ENCODE measurements around the gene TRAF5. TPM values are rescaled to one million over a fixed set of nuclear protein-coding genes. Genes with fewer than 3 reads are reported as not detected.
"Not testable (repeated sequence)": the region's sequence is repeated elsewhere in the genome, so short reads cannot be mapped to it uniquely, and the experiment has no call there.

Gene TRAF5
- total RNA-seq, 1 donor from 2014 or later, result 58.7 TPM

- Mint-ChIP-seq H3K27me3 (ENCODE audit: low read depth) (no peaks in the 10 kb centered on the region), H3K36me3 (ENCODE audit: low read depth) (peaks cover 11% of the 10 kb centered on the region), H3K27ac (ENCODE audit: unreplicated experiment) (no peak overlapping the region), H3K4me3 (ENCODE audit: unreplicated experiment) (no peak overlapping the region), H3K4me1 (ENCODE audit: low read depth) (peaks cover 46% of the 10 kb centered on the region), H3K9me3 (ENCODE audit: low read depth) (peaks cover 7% of the 10 kb centered on the region)
- TF ChIP-seq CTCF (IDR thresholded peaks at IDR 0.05), result no peak
- no peak for DNase-seq (ENCODE audit: low spot score)
These were observed 21.9 kb downstream of the TRAF5 start for GRCh38 chr1:211348547-211348946.

GRCh38 chr1:211349741-211350140, 23.1 kb downstream of the TRAF5 start:
- peaks cover 37% of the 10 kb centered on the region for H3K4me1 Mint-ChIP-seq (ENCODE audit: low read depth)
- TF ChIP-seq CTCF (IDR thresholded peaks at IDR 0.05), result no peak
- H3K36me3 Mint-ChIP-seq (ENCODE audit: low read depth), result peaks cover 12% of the 10 kb centered on the region
- peaks cover 7% of the 10 kb centered on the region for H3K9me3 Mint-ChIP-seq (ENCODE audit: low read depth)
- no peak for DNase-seq (ENCODE audit: low spot score)
- H3K4me3 Mint-ChIP-seq (ENCODE audit: unreplicated experiment), result no peak overlapping the region
- H3K27ac Mint-ChIP-seq (ENCODE audit: unreplicated experiment), result no peak overlapping the region
- H3K27me3 Mint-ChIP-seq (ENCODE audit: low read depth), result no peaks in the 10 kb centered on the region

GRCh38 chr1:211352055-211352454, 25.4 kb downstream of the TRAF5 start:
- H3K4me3 Mint-ChIP-seq (ENCODE audit: unreplicated experiment); H3K9me3 Mint-ChIP-seq (ENCODE audit: low read depth); DNase-seq (ENCODE audit: low spot score); H3K27me3 Mint-ChIP-seq (ENCODE audit: low read depth); H3K27ac Mint-ChIP-seq (ENCODE audit: unreplicated experiment): not testable (repeated sequence)
- Mint-ChIP-seq H3K36me3 (ENCODE audit: low read depth) (peaks cover 13% of the 10 kb centered on the region), H3K4me1 (ENCODE audit: low read depth) (peaks cover 30% of the 10 kb centered on the region)

- no peak for DNase-seq (ENCODE audit: low spot score)
- no peaks in the 10 kb centered on the region for H3K27me3 Mint-ChIP-seq (ENCODE audit: low read depth)
- TF ChIP-seq CTCF (IDR thresholded peaks at IDR 0.05), result no peak
These were observed 25.8 kb downstream of the TRAF5 start for GRCh38 chr1:211352465-211352864.

GRCh38 chr1:211352985-211353515, 26.4 kb downstream of the TRAF5 start:
- Mint-ChIP-seq H3K27ac (ENCODE audit: unreplicated experiment) (no peak overlapping the region), H3K9me3 (ENCODE audit: low read depth) (peaks cover 7% of the 10 kb centered on the region), H3K4me3 (ENCODE audit: unreplicated experiment) (no peak overlapping the region), H3K4me1 (ENCODE audit: low read depth) (peaks cover 32% of the 10 kb centered on the region), H3K27me3 (ENCODE audit: low read depth) (no peaks in the 10 kb centered on the region), H3K36me3 (ENCODE audit: low read depth) (peaks cover 12% of the 10 kb centered on the region)
- TF ChIP-seq CTCF (IDR thresholded peaks at IDR 0.05), result peak; percentile 77
- no peak for DNase-seq (ENCODE audit: low spot score)

More at GRCh38 chr1:211352465-211352864, 25.8 kb downstream of the TRAF5 start:
- Mint-ChIP-seq H3K4me1 (ENCODE audit: low read depth) (peaks cover 31% of the 10 kb centered on the region), H3K9me3 (ENCODE audit: low read depth) (peaks cover 7% of the 10 kb centered on the region), H3K27ac (ENCODE audit: unreplicated experiment) (no peak overlapping the region), H3K36me3 (ENCODE audit: low read depth) (peaks cover 12% of the 10 kb centered on the region), H3K4me3 (ENCODE audit: unreplicated experiment) (no peak overlapping the region)

GRCh38 chr1:211353562-211354212, 27.1 kb downstream of the TRAF5 start:
- no peak for TF ChIP-seq CTCF (IDR thresholded peaks at IDR 0.05)
- Mint-ChIP-seq H3K4me1 (ENCODE audit: low read depth) (peaks cover 29% of the 10 kb centered on the region), H3K27ac (ENCODE audit: unreplicated experiment) (no peak overlapping the region), H3K36me3 (ENCODE audit: low read depth) (peaks cover 12% of the 10 kb centered on the region), H3K9me3 (ENCODE audit: low read depth) (peaks cover 7% of the 10 kb centered on the region), H3K4me3 (ENCODE audit: unreplicated experiment) (no peak overlapping the region), H3K27me3 (ENCODE audit: low read depth) (no peaks in the 10 kb centered on the region)
- DNase-seq (ENCODE audit: low spot score), result no peak
